GM18868 (cell line): Measurements from ENCODE around the gene RAB24.

Source experiments
- ATAC-seq: cut with Tn5 transposase; IDR thresholded peaks from one replicate; pipeline ENCODE4 v1.9.1; 2021; ENCODE audit warnings: mild to moderate bottlenecking, moderate library complexity; ENCODE audit not compliant: unreplicated experiment

Gene RAB24

DNA sequence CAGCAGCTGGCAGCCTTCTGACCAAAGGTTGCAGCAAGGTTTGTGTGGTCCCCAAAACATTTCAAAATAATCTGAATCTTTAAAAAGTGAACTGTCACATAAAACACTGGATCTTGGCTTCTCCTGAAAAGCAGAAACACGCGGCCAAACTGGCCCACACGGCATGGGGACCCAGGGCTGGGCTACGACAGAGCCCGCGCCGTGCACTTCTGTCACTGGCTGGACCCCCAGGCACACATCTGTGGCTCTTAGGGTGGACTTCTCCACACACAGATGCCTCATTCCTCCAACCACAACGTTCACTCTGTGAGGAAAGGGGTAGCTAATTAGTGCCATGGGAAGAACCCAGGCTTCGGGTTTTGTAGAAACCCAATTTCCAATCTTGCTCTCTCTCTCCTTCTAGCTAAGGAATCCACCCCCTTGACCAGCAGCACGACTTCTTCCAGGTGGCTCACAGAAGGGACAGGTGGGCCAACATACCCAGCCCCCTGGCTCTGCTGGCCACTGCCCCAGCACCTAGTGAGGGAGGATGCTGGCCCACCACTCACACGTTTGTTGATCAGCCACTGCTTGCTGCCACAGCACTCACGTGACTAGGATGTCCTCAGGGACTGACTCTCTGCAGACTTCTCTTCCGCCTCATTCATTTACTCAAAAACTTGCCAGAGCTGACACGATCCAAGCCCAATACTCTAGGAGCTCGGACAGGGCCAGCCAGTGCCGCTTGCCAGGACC, 30.1 kb upstream of the RAB24 start:
- no peak for ATAC-seq

DNA sequence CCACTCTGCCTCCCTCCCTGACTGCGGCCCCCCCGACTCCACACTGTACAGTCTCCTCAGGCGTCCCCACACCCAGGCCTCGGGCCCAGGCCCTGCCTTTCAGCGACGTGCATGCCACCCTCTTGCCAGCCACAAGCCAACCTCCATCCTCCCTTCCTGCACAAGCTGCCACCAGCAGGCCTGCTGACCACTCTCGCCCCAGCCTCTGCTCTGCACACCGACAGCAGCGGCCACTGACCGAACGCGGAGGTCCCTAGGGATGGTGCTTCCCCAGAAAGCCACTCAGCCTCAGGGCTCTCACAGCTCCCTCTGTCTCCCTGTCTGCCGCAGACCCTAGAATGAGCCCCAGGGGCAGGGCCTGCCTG, 29.4 kb upstream of the RAB24 start:
- ATAC-seq: no peak

DNA sequence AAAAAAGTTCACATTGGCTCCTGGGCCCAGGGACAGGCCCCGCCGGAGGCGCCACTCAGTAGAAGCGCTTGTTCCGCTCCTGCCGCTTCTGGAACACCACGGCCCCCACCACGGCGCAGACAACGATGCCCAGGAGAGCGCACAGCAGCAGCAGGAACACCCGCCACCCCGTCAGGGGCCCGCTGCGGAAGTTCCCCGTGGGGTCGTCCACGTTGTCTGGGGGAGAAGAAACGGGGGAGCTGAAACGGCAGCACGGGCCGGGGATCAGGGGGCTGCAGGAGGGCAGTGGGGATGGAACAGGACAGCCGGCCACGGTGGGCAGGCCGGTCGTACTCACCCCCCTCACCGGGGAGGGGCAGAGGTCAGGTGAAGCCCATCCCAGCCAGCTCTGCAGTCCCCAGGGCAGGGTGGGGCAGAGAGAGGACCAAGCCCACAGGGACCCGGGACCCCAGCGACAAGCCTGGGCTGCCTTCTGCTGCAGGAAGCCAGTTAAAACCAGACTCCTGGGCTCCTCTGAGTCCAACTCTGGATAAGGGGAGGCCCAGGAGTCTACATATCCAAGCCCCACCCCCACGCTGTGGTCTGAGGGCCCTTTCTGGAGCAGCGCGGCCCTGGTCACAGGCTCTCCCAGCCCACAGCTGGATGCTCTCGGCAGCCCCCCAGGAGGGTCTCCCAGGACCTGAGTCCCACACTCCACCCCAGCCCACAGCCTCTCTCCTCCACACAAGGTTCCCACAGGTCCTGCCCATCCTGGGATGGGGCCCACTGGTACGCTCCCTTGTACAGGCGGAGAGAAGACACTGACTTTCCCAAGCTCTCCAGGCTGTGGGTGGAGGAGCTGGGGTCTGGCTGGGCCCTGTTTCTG, 28.7 kb upstream of the RAB24 start:
- no peak for ATAC-seq

DNA sequence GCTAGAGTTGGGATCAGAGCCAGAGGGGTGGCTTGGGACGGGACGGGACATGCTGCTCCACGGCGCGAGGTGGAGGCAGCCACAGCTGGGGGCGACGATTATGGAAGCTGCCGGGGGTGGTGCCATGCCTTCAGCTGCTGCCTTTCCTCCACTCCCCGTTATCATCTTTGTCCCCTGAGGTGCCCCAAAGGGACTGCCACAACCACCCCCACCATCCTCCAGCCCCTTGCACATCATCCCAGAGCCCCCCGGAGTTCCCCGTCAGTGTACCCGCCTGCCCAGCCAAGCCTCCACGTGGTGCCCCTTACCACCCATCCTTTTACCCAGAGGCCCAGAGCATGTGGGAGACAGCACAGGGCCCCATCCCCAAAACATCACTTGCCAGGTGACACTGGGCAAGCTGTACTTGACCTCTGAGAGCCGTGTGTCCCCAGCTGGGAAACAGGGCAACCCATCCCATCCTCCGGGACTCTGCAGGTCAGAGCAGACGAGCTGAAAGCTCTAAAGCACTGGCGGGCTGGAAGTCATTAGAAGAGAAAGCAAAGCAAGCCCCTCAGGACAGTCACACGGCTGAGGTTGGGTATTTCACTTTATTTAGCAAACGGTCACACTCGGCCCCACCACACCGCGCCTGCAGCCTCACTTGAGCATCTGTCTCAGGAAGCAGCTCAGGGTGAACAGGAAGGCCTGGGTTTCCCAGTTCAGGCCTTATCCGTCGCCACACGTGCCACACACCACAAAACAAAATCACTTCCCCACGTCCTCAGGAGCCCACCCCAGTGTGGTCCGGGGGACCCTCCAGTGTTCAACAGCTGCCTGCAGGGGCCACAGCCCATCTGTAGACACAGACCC, 27.7 kb upstream of the RAB24 start:
- no peak for ATAC-seq

DNA sequence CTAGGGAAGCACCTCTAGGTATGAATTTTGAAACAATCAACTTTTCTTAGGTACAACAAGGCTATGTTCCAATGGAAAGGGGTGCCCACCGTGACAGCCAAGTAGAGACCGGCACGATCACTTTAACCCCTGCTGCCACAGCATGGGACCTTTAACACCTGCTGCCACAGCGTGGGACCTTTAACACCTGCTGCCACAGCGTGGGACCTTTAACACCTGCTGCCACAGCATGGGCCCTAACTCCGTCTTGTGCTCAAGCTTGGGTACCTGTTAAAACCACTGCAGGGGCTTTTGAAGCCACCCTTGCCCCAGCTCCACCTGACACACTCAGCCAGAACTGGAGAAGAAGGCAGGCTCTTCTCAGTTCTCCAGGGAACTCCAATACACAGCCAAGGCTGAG, 26.4 kb upstream of the RAB24 start:
- ATAC-seq: no peak

DNA sequence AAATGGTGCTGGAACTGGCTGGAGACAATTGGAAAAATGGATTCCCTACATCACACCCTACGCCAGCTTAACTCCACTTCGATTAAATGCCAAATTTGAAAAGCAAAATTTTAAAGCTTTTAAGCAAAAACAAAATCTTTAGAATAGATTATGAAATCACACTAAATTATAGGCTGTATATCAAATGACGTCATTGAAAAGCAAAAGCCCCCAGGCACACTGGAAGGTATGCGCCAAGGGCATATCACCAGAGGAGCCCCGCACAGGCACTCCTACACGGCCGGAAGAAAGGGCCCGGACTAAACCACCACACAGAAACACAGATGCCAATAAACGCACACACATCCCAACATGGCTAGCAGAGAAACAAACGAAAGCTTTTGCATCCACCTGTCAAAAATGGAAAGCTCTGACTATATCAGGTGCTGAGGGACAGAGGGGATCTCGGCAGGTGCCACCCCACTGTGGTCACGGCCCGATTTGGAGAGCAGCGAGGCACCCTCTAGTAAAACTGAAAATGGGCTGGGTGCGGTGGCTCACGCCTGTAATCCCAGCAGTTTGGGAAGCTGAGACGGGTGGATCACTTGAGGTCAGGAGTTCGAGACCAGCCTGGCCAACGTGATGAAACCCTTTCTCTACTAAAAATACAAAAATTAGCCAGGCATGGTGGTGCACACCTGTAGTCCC, 25.2 kb upstream of the RAB24 start:
- no peak for ATAC-seq

DNA sequence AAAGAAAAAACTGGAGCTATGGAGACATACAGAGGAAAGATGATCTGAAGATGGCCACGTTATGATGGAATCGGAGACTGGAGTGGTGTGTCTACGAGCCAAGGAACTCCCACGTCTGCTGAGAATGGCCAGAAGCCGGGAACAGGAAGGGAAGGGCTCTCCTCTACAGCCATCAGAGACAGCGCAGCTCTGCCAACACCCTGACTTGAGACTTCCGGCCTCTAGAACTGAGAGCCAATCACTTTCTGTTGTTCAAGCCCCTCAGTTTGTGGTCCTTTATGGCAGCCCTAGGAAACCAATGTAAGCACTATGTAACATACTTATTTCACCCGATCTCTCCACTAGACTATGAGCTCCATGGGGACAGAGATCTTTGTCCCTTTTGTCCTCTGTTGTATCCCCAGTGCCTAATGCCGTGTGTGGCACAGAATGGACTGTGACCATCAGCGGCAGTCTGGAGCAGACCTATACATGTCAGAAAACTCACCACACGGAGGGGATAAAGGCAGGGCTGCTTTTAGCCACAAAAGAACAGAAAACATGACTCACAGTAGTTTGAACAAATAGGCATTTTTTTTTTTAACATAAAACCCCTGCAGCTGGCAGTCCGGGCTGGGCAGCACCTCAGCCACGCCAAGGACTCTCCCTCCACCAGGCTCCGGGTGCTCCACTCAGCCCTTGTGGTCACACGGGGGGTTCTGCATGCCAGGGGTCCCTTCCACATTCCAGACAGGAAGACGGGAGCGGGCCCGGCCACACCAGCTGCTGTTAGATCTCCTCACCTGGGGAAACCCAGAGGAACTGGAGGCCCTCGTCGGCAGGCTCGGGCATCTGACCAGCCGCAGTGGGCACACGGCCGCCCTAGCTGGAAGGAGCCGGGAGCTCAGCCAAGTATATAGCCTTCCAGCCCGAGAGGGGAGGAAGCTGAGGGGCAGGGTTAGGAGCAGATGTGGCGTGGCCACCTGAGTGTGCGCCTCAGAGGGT, 24.3 kb upstream of the RAB24 start:
- ATAC-seq: no peak

DNA sequence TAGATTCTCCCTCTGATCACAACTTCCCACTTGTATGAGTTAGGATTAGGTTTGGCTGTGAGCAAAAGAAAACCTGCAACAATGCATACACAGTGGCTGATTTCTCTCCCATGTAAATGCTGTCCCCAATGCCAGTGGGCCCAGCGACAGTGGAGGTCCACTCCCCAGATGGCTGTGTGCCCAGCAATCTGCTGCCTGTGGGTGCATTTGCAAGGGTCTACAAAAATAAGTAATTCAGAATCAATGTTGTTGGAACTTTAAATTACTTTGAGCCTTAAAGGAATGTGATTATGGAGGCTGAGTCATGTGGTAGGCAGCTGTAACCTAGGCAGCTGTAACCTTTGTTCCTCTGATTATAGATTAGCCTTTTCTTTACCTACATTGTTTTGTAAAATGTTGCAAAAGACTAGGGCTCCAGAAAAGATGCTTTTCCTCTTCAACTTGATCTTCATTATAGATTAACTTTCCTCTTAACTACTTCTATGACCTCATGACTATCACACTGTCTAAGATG, 22.4 kb upstream of the RAB24 start:
- no peak for ATAC-seq

DNA sequence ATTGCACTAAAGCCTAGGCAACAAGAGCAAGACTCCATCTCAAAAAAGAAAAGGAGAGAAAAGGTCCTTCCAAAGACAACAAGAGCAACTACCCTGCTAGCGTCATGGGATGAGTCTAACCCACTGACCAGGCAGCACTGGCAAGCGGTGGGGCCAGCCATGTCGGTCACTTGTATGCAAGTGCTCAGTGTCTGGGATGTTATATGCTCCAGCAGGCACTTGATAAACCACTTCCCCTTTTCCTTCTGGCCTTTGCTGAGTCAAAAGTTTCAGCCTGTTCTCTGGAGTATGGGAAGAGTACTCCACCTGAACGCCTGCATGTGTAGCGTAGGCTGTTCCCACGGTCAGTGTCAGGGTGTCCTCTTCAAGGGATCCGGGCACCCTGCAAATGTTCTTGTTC, 17.4 kb upstream of the RAB24 start:
- ATAC-seq: no peak

DNA sequence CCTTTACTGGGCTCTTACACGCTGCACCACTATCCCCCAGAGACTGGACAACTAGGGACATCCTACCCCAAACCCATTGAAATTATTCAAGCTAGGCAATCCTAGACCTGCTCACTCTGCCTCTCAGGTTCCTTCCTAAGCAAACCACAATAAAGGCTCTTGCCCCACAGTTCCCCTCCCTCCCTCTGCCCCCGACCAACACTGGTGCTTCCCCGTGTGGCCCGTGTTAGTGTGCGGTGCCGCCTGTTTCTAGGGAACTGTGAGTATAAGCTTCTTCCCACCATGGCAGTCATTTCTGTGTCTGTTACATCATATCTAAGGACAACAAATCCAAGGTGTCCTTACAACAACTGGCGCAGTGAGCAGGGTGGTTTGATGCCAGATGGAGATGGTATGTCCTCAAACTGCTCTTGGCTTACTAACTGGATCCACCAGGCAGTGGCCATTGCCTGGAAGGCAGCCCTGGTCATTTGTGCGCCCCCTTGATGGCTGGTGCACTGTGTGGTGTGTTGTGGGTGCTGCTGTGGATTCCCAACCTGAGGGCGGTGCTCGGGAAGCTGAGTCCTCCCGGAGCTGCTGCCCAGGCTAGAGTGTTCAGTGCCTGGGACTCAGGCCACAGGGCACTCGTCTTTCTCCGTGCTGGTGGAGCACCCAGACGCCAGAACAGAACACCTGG, 16.5 kb upstream of the RAB24 start:
- ATAC-seq: no peak

DNA sequence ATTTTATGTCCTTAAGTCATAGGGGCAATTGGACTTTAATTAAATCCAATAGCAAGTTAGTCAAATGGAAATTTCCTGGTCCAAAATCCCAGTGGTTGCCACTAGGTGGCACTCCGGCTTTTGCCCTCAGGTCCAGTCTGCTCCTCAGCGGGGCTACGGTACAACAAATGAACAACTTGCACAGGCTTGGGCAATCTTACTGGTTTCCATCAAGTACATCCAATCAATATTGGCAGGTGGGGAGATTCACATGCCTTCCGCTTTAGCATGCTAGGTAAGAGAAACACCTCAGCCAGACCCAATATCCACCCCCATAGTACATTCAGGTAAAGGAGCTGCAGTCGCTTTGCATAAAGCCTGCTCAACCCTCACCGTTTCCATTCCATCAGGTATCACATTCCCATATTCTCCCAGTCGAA, 14.4 kb upstream of the RAB24 start:
- ATAC-seq: peak; percentile 48

DNA sequence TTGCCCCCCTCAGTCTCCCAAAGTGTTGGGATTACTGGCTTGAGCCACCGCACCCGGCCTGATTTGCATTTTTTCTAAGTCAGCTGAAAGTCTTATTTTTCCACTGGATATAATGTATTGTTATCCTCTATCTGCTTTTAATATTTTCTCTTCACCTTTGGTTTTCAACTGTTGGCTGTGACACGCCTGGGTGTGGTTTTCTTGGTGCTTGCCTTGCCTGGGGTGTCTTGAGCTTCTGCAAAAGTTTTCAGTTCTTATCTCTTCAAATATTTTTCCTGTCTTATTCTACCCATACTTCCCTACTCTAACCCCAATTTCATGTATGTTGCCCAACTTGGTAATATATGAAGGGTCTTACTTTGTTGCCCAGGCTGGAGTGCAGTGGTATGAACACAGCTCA, 12.5 kb upstream of the RAB24 start:
- no peak for ATAC-seq

DNA sequence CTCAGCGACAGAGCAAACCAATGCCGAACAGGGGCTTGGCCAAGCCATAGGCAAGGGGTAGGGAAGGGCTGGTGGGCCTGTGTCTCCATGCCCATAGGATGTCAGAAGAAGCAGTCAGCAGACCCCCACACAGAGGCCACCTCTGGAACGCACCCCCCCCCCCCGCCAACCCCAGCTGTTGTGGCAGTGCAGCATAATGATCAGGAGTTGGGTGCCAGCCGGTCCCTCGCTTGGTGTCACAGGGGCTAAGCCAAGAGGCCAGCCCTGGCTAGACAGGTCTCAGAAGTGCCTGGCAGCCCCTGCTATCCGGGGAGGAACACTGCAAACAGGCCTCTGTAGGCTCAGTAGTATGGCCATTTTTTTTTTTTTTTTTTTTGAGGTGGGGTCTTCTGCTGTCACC, 11.9 kb upstream of the RAB24 start:
- no peak for ATAC-seq

DNA sequence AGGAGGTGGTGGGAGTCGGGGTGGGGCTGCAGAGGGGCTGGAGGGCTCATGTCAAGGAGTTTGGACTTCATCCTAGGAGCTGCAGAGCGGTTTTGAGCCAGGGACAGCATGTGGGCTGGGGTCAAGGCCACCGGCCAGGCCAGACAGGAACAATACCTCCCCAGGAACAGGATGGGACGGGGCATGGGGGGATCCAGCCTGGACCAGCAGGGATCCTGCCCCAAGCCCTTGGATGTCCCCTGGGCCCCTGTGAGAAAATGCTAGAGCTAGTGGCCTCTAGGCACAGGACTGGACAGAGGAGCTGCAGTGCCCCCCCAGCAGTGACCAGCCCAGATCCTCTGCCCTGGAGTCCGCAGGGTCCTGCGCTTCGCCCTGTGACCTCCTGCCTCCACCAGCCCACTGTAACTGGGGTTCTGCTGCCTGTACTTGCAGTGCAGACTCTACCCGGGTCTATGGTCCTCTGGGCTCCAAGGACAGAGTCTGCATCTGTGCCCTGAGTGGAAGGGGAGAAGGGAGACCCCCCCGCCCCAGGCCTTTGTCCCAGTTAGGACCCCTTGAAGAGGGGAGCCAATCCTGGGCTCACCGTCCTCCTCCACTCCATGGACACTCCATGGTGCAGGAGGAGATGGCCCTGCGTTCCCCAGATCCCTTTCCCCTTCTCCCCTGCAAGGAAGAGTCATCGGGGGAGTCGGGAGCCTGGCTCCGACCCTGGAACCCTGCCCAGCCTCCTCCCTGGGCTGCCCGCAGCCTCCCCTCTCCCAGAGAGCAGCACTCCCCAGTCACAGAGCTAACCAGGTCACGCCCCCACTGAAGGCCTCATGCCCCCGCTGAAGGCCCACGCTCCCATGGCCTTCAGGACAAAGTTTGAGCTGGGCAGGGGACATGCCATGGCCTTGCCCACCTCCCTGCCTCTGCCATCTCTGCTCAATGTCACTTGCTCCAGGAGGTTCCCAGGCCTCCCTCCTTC, 11.1 kb upstream of the RAB24 start:
- no peak for ATAC-seq

DNA sequence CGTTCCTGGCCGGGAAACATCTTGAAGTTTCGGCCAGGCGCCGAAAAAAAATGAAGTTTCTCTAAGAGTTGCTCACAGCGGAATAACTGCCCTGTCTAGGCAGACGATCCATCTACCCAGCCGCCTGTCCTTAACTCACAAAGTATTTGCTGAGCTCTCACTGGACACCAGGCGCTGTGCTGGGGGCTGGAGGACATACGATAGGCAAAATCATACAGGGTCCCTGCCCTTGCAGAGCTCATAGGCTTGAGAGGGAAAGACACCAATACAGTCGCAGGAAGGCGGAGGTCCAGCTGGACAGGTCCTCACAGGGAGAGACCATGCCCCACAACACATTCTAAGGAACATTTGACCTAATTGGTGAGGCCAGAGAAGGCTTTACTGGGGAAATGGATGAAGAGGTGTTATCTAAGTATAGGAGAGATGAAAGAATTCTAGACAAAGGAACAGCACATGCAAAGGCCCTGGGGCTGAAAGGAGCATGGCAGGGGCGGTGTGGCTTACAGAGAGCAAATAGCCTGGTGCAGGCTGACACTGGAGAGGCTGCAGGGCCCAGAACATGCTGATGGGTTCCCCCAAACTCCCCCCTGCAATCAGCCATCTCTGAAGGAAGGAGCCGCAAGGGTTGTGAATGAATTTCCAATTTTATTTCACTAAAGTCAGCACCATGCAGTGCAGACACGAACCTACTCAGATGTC, 10.2 kb upstream of the RAB24 start:
- no peak for ATAC-seq

DNA sequence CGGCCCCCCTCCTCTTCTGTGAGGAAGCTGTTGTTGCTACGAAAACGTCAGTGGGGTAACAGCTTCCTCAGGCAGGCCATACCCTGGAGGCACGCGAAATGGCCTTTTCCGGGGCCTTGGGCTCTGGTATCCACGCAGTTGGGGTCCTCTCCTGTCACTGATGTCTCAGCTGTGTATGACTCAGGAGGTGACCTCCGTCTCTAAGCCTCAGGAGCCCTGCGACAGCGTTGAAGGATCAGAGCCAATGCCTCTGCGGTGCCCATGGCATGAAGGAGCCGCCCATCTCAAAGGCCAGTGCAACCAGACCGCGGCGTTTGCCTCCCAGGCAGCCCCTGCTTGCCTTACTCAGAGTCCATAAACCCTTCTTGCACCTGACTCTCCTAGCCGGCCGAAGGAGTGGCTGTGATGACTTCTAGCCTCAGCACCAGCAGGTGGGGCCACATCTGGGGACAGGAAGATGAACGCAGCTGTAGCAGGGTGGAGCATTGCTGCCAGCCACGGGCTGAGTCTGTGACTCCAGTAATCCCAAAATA, 9.2 kb upstream of the RAB24 start:
- peak; percentile 13 for ATAC-seq
